H54 (cell line): Measurements from ENCODE around the gene ARID1B.

Experiments used
- DNase-seq: peaks from one replicate; pipeline ENCODE4 v3.0.0; 2011; ENCODE audit warnings: low spot score, mixed read lengths; ENCODE audit not compliant: insufficient read length
- FAIRE-seq: peaks from 3 replicates; lab custom pipeline; 2011; peaks lifted over from hg19 to GRCh38; lab: Jason Lieb, UNC
- POLR2A ChIP-seq: IDR thresholded peaks from 2 replicates; pipeline ENCODE4 v1.6.1; 2011; ENCODE audit warnings: low read depth, mild to moderate bottlenecking, low read length

The ARID1B gene

GRCh38 chr6:157244780-157245179, 467.6 kb downstream of the ARID1B start:
- FAIRE-seq (no peak), DNase-seq (no peak)

DNA sequence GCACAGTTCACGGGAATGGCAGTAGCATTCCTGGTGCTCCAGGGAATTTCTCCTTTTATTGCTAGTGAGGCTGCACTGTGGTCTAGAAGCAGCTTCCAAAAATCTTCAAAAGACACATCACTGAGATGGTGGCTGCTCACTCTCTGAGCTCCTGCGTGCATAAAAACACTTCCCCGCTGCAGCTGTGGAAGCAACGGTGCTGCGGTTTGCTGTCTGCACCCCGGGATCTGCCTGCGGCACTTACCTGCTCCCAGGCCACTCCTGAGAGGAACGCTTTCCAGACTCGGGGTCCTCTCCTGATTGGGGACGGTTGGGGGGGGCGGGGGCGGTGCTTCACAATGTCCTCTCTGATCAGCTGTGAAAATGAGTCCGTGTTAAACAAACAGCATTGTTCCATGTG, 468.3 kb downstream of the ARID1B start:
- no peak for FAIRE-seq

More at GRCh38 chr6:157244780-157245179, 467.6 kb downstream of the ARID1B start:
- no peak for TF ChIP-seq POLR2A

GRCh38 chr6:157246048-157246630, 469.0 kb downstream of the ARID1B start:
- FAIRE-seq (no peak), DNase-seq (no peak)
- TF ChIP-seq POLR2A: no peak

More for the DNA sequence above, 468.3 kb downstream of the ARID1B start:
- no peak for TF ChIP-seq POLR2A
- DNase-seq: no peak

DNA sequence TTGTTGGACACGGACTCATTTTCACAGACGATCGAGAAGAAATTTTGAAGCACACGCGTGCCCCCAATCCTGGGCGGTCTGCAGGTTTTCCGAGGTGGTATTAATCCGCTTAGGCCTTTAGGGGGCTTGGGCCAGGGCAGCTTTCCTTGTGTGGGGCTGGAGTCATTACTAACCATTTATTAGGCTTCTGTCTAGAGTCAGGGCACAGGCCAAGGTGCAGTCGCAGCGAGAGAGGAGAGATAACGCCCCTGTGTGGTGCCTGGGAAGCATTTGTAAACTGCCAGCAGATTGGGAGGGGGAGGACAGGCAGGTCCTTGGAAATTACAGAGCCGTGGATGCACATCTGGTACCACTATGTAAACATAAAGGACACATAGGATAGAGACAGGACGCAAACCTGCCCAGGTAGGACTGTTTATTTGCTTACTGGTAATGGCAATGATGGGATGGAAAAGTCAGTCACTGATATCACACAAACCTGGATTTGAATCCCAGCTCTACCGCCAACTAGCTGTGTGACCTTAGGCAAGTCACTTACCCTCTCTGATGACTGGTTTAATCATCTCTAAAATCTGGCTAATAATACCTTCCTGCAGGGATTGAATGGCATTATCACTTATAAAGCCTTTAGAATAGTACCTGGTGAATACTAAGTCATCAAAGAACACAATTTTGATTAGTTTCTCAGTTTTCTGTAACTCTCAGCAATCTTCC, 469.8 kb downstream of the ARID1B start:
- TF ChIP-seq POLR2A: no peak
- DNase-seq: no peak
- FAIRE-seq: no peak

GRCh38 chr6:157248264-157248663, 471.1 kb downstream of the ARID1B start:
- FAIRE-seq (no peak), DNase-seq (no peak)
- no peak for TF ChIP-seq POLR2A

GRCh38 chr6:157249826-157250225, 472.6 kb downstream of the ARID1B start:
- FAIRE-seq (no peak), DNase-seq (no peak)
- TF ChIP-seq POLR2A: no peak

DNA sequence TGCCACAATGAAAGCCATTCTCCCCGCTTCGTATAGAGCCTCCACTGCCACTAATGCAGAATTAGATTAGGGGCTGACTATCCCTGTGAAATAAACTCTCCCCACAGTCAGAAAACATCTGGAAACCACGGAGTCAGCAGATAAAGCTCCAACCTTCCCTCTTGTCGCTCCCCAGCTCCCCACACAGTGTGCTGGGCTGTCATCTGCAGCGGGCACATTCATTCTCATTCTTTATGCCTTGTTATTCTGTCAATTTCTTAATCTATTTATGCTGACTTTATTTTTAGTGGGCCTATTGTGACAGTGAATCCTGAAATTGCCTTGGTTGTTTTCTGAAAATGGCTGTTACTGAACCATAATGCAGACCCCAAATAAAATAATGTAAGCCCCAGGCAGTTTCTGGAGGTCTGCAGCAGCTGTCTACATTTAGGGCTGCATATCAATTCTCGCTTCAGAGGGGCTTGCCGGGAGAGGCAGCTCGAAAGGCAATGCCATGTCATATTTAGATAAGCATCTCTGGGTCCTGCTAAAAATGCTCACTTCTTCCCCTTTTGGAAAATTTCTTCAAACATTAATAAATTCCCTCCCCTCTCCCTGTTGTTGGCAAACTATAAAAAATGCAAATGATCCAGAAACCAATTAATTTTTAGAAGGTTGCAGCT, 474.5 kb downstream of the ARID1B start:
- no peak for FAIRE-seq
- no peak for DNase-seq
- TF ChIP-seq POLR2A: no peak

- FAIRE-seq: no peak
- no peak for TF ChIP-seq POLR2A
- no peak for DNase-seq
Observed at GRCh38 chr6:157253017-157253416, 475.8 kb downstream of the ARID1B start.

DNA sequence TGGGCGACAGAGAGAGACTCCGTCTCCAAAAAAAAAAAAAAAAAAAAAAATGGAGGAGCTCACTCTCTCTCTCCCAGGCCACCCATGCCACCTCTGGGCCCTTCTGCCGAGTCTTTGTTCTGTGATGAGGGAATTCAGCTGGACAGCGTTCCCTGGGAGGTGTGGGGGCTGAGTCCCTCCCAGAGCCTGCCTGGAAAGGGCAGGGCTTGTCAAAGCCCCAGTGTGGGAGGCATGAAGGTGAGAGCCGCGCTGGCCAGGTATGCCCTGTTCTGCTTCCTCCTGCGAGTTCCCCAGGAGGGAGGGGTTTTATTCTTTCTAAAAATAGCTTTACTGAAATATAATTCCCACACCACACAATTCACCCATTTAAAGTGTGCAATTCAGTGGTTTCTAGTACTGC, 476.5 kb downstream of the ARID1B start:
- FAIRE-seq: no peak
- no peak for DNase-seq
- no peak for TF ChIP-seq POLR2A

DNA sequence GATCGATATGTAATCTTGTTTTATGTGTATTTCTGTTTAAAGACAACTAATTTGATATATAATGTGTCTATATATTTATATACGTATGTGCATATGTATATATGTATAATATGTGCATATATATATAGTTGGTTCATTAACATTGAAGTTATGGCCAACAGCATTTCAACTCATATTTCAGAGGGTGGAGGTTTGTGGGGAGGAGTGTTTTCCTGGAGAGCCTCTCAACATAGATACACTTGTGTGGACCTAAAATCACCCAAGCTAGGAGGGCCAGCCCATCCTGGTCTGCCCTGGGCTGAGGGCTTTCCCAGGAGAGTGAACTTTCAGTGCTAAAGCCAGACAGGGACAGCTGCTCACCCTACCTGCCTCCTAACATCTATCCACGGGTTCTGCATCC, 477.4 kb downstream of the ARID1B start:
- FAIRE-seq: no peak
- TF ChIP-seq POLR2A: no peak
- no peak for DNase-seq

DNA sequence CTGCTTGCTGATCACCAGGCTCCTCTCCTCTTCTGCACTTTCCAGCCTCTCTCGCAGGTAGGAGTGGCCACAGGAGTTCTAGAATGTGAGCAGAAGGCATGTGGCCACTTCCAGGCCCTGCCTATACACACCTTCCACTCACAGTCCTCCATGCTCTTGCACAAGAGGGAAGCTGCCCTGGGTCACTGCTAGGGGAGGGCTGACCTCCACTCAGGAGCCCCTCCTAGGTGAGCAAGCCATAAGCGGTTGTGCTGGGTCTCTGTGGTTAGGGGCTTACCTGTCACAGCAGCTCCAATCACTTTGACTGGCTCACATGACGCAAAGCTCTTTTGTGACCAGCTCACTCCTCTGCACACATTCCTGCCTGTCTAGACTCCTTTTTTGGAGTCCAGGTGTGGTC, 477.9 kb downstream of the ARID1B start:
- DNase-seq (no peak), FAIRE-seq (no peak)
- no peak for TF ChIP-seq POLR2A

- FAIRE-seq: no peak
- no peak for TF ChIP-seq POLR2A
- DNase-seq: no peak
Observed at GRCh38 chr6:157258878-157259277, 481.7 kb downstream of the ARID1B start.

DNA sequence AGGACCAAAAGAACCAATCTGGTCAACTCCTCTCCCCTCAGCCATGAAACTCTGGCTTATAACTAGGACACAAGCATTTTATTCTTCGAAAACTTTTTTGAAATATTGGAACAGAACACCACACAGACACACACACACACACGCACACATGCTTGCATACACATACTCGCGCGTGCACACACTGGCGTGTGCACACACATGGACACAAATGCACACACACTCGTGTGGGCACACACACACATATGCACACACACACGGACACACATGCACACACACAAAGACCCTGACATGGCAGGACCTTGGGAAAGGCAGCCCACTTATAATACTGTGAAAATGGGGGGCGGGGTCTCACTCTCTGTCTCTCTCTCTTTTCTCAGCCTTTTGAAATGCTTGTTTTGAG, 482.3 kb downstream of the ARID1B start:
- FAIRE-seq (no peak), DNase-seq (no peak)
- TF ChIP-seq POLR2A: no peak
